ENCODE measurements around the gene ABCC8.

Gene ABCC8

DNA sequence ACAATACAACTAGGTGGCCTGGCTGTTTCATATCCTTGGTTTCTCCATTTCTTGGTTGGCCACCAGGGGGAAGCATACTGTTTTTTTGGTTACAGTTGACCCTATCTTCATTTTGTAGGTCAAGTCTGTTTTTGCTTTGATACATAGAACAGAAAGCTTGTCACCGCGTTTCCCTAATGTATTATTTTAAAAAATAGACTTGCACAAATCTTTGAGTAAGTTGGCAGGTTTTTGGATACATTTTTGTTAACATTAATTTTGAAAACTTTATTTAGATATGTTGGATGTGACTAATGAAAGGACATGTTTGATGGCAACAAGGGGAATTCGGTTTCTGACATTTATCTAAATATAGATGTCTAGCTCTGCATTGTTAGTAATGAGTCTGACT is 122.0 kb downstream of the ABCC8 start:
- DNase-seq, result peak in 28 of 56 donors; percentile 1 to 74 (median 12)

DNA sequence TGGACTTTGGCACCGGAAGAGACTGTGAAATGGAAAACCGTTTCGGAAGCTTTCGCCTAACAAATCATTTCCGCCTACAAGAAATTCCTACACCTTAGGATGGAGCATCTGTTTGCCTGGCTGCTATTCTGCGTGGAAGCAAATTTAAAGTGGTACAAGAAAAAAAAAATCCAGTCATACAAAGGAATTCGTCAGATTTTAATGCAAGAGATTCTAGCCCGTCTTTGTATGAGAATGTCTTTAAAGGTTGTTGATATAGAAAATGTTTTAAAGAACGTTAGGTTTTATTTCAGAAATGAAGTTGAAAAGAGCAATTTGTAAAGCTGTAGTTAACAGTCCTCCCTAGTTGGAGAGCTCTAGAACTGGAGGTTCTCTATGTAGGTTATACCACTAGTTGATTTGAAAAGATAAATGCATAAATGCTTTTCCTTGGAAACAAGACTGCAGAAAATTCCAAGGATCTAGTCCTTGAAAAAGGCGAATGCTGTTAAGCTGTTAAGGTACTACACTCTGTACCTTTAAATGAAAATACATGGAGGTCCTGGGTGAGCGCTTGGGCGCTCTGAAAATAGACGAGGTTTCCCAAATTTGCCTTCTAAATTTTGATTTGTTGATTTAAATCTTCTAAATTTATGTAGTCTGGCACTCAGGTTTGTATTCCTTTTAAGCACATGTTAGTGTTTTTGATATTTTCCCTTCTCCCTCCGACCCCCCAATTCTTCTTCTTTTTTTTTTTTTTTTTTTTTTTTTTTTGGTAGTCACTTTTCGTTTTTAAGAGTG is 122.6 kb downstream of the ABCC8 start:
- DNase-seq, result no peak

DNA sequence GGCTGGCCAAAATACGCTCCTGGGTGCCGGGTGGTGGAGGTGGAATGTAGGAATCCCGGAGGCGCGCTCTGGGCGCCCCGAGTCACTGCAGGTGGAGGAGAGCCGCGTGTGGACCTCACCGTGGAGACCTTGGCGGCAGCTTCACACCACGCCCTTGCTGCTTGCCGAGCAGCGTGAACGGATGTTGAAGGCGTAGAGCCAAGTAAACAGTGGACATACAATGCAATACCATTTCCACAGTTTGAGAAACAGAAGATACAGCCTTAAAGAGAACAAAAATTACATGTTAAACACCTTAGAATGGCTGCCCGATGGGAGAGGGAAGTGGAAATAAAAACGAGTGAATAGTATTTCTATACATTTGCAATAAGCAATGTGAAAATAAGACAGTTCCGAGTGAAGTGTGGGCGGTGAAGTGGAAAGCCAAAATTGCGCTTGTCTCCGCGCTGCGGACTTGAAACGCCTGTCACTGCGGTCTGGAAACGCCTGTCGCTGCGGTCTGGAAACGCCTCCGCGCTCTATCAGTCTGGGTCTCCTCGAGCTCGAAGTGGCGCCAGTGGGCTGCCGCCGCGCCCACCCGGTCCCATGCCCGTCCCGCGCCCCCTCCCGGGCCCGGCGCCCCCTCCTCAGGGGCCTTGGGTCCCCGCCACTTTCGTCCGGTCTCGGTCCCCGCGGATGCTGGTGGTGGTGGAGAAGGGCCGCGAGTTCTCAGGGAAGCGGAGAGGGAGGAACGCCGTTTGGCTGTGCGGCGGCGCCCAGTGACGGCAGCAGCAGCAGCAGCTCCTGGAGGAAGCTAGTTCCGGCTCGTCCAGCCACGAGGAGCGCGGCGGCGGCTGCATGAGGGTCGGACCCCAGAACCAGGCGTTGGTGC is 123.5 kb downstream of the ABCC8 start:
- DNase-seq, result peak in 48 of 56 donors; percentile 19 to 87 (median 63)

DNA sequence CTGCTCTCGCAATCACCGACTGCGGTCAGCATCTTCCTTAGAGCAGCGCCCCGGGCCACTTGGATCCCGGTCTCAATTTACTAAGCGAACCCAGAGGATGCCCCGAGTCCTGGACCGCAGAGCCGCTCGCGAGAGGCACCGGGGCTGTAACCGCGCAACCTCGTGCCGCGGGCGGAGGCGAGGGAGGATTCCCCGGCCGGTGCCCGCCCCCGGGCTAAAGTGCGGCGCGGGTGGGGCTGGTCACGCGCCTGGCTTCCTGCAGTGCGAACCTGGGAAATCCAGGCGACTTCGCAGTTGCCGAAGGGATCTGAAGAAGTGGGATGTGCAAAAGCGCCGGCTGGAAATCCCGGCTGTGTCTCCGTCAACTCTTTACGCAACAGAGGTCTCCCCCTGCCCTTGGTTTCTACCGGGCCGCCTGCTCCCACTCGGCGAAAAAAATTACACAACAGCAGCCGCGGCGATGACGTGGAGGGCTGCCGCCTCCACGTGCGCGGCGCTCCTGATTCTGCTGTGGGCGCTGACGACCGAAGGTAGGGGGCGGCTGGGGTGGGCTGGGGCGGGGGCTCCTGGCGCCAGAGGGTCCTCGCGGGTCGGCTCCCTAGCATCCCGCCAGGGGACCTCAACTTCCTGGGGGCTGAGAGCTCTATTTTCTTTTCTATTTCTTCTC is 125.0 kb downstream of the ABCC8 start, which contains the start of gene NCR3LG1:
Gene NCR3LG1 (plus strand): TSS at position 291 of the 667 bp plus-strand sequence. CDS start 170 bp downstream, at position 461.
- DNase-seq, result peak in 39 of 56 donors; percentile 5 to 68 (median 33)

DNA sequence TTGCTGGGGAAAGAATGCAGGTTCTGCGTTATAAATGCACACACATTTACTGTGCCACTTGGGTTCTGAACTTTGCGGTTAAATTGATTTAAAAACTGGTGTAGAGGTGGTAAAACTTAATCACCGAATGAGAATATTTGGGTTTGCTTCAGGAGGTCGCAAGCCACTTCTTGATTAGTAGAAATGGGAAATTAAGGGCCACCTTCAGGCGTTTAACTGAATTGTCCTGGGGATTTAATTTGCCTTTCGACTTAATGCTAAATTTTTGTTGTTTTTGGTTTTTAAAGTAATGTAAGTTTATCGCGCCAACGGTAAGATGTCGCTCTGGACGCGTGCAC is 125.5 kb downstream of the ABCC8 start:
- no peak for DNase-seq

DNA sequence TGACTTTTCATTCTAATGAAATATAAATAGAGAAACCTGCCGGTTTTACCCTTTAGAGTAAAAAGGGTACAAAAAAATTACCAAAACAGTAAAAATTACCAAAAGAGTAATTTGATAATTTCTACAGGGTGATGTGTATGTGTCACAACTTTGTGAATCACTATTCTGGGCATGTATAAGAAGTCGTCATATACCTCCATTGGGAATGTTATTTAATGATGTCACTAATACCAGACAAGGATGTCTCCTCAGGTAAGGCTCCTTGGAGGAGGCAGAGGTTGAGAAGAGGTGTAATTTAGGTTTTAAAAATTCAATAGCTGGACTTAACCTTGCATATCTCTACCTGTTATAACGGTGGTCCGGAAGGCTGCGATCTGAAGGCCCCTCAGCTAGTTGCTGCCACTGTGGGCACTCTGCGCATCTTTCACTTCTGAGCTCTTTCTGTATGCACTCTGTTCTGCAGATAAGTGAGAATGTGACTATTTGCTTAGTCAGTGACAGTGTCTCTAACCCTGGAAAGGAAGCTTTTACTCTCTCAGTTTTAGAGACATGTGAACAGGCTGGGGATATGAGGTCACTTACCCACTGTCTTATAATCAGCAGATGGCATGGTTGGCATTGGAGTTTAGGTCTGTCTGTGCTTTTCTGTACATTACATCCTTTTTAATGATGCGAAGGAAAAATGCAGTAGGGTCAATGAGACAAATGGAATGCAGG is 126.0 kb downstream of the ABCC8 start:
- no peak for DNase-seq

DNA sequence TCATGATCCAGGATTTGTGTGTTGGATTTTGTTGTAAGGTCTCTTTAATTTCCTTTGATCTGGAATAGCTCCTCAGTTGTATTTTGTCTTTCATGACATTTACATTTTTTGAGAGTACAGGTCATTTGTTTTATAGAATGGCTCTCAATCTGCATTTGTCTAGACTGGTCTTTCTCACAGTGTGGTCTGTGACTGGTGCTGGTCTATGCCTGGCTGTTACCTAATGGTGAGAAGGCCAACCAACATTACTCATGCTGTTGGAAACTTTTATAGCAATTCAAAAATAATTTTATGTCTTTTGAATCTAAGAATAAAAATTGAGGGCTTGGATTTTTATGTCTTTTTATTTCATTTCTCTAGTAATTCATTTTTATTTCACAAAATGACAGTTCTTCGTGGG is 129.0 kb downstream of the ABCC8 start:
- DNase-seq, result no peak

DNA sequence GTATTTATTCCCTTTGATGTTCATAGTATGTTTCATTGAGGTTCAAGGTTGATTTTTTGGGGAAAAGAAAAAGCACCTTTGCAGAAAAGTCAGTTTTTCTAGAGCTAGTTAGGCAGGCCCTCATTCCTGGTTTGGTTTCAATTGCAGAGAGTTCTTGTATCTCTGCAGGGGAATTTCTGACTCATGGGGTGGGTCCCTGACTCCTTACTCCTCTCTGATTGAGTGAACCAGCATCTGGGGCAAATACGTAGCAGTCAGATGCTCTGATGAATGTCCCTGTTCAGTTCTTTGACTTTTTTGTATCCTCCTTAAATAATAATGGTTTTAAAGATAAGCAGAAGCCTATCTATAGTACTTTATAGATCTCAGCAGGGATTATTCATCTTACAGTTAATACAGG is 132.7 kb downstream of the ABCC8 start:
- DNase-seq, result no peak

DNA sequence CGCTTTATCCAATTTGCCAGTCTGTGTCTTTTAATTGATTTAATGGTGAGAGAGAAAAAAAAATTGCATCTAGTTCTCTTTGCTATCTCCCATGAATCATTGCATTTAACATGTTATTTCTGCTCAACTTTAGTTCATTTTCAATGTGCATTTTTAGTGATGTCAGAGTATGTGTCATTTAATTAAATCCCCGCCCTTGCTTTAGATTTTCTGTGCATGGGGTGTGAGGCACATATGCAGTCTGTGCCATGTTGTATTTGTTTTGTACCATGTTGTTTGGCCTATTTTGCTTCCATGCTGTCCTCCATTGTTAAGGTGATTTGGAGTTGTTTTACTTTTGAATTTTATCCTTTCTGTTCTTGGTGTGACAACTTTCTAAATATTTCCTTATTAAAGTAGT is 133.4 kb downstream of the ABCC8 start:
- no peak for DNase-seq

Data from amygdala (tissue), 56 donors.